HL-60 (cell line): Measurements from ENCODE around the gene MTIF3.

Experiments
- DNase-seq, 2 experiments: peaks; one replicate each; pipeline ENCODE4 v3.0.0-alpha.2; 2010 to 2020; ENCODE audit warnings: low read depth in 1 of 2, low spot score in 1 of 2
- H3K27ac ChIP-seq: fragments of 250-450 bp; sonication (Bioruptor Pico); replicated peaks from 2 replicates; pipeline ENCODE4 v1.5.1; 2020; ENCODE audit warnings: mild to moderate bottlenecking, moderate library complexity
- H3K27me3 ChIP-seq: fragments of 250-450 bp; sonication (Bioruptor Pico); 2 replicates; pipeline ENCODE4 v1.5.1; 2021; ENCODE audit warnings: mild to moderate bottlenecking, moderate library complexity; ENCODE audit not compliant: insufficient read depth, poor library complexity, severe bottlenecking
- H3K4me3 ChIP-seq: replicated peaks from 2 replicates; pipeline ENCODE4 v1.5.1; 2011; ENCODE audit warnings: mild to moderate bottlenecking, control low read depth, low read length; ENCODE audit not compliant: insufficient read depth
- GABPA ChIP-seq: IDR thresholded peaks from 2 replicates; pipeline ENCODE4 v1.6.1; 2012; ENCODE audit warnings: low read depth
- POLR2AphosphoS5 ChIP-seq: IDR thresholded peaks from 2 replicates; pipeline ENCODE4 v1.6.1; 2012; ENCODE audit warnings: low read depth
- REST ChIP-seq: IDR thresholded peaks from 2 replicates; pipeline ENCODE4 v1.6.1; 2012; ENCODE audit warnings: low read depth; ENCODE audit not compliant: insufficient replicate concordance
- SPI1 ChIP-seq: IDR thresholded peaks from 2 replicates; pipeline ENCODE4 v1.6.1; 2012; ENCODE audit warnings: low read depth, mild to moderate bottlenecking, borderline replicate concordance
- TF ChIP-seq, protein P1 (sequence below): IDR thresholded peaks from one replicate; pipeline ENCODE4 v1.5.1; 2011; ENCODE audit warnings: low read length, control low read depth, inconsistent platforms; ENCODE audit not compliant: insufficient read depth

The MTIF3 gene

GRCh38 chr13:27496006-27496405, 45.6 kb upstream of the MTIF3 start:
- H3K27ac ChIP-seq = no peak overlapping the region
- H3K4me3 ChIP-seq = no peak overlapping the region
- TF ChIP-seq, protein P1, sequence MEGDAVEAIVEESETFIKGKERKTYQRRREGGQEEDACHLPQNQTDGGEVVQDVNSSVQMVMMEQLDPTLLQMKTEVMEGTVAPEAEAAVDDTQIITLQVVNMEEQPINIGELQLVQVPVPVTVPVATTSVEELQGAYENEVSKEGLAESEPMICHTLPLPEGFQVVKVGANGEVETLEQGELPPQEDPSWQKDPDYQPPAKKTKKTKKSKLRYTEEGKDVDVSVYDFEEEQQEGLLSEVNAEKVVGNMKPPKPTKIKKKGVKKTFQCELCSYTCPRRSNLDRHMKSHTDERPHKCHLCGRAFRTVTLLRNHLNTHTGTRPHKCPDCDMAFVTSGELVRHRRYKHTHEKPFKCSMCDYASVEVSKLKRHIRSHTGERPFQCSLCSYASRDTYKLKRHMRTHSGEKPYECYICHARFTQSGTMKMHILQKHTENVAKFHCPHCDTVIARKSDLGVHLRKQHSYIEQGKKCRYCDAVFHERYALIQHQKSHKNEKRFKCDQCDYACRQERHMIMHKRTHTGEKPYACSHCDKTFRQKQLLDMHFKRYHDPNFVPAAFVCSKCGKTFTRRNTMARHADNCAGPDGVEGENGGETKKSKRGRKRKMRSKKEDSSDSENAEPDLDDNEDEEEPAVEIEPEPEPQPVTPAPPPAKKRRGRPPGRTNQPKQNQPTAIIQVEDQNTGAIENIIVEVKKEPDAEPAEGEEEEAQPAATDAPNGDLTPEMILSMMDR = no peak
- TF ChIP-seq POLR2AphosphoS5 (no peak), GABPA (no peak), SPI1 (no peak), REST (no peak)
- no peaks in the 10 kb centered on the region for H3K27me3 ChIP-seq
- DNase-seq = no peak

- TF ChIP-seq, protein P1 = no peak
- no peak for TF ChIP-seq GABPA
- no peak for TF ChIP-seq POLR2AphosphoS5
- TF ChIP-seq REST = no peak
- H3K27ac ChIP-seq = no peak overlapping the region
- H3K4me3 ChIP-seq = no peak overlapping the region
- H3K27me3 ChIP-seq = no peaks in the 10 kb centered on the region
- DNase-seq = no peak
These were observed 45.2 kb upstream of the MTIF3 start for GRCh38 chr13:27495551-27495950.

DNA sequence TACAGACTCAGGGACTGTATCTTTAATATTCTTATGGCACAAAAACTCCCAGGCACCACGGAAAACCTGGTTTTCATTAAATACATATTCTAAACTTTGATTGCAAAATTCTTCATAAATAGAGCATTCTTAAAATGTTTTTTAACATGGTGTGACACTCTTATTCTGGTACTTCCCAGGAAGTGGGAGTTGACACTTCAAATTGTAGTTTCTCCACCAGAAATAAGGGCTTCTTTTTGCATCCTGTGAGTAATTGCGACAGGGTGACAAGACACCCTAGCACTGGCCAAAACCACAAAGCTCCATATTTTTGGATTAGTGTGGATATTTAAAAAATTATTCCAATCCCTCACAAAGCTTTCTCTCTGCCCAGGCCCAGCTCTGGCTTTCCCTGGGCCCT, 43.6 kb upstream of the MTIF3 start:
- no peak for TF ChIP-seq REST
- TF ChIP-seq, protein P1 = no peak
- TF ChIP-seq POLR2AphosphoS5 = no peak
- no peak for TF ChIP-seq GABPA
- no peak for TF ChIP-seq SPI1
- H3K27me3 ChIP-seq = no peaks in the 10 kb centered on the region
- DNase-seq = no peak
- H3K4me3 ChIP-seq = no peak overlapping the region
- no peak overlapping the region for H3K27ac ChIP-seq
